K562 (cell line): ENCODE results near the gene PUS10.

Source experiments
- CBFB ChIP-seq: sonication (generic); formaldehyde crosslinking; IDR thresholded peaks from 2 replicates; pipeline ENCODE4 v1.4.0; 2020; ENCODE audit warnings: mild to moderate bottlenecking, missing genetic modification reagents
- CHD7 ChIP-seq: fragments of 200-600 bp; sonication (generic); IDR thresholded peaks from one replicate; pipeline ENCODE4 v1.6.1; 2012; ENCODE audit warnings: mild to moderate bottlenecking, low read depth, low read length, inconsistent platforms
- CREM ChIP-seq: IDR thresholded peaks from 2 replicates; pipeline ENCODE4 v1.6.1; 2014; ENCODE audit warnings: antibody characterized with exemption, low read depth
- CTBP1 ChIP-seq: fragments of 450-650 bp; IDR thresholded peaks from 2 replicates; pipeline ENCODE4 v1.6.1; 2016; ENCODE audit warnings: borderline replicate concordance
- CTCF ChIP-seq, 3 experiments: IDR thresholded peaks in 2 of 3; conservative IDR thresholded peaks in 1 of 3; 2 replicates each; pipeline ENCODE4 v1.5.1; 2011 to 2012; ENCODE audit warnings: low read length in 3 of 3, mild to moderate bottlenecking in 3 of 3, control low read depth in 2 of 3, improper control_type of control experiment in 1 of 3, inconsistent platforms in 1 of 3, low read depth in 1 of 3, mixed read lengths in 1 of 3, moderate library complexity in 1 of 3; ENCODE audit not compliant: insufficient read depth in 2 of 3
- EP300 ChIP-seq: IDR thresholded peaks from 2 replicates; pipeline ENCODE4 v1.6.1; 2012; ENCODE audit warnings: low read length, improper control_type of control experiment
- NFATC3 ChIP-seq: fragments of 450-650 bp; IDR thresholded peaks from 2 replicates; pipeline ENCODE4 v1.6.1; 2017; ENCODE audit warnings: mild to moderate bottlenecking
- NFIC ChIP-seq: fragments of 450-650 bp; IDR thresholded peaks from 2 replicates; pipeline ENCODE4 v1.6.1; 2017; ENCODE audit warnings: mild to moderate bottlenecking, inconsistent platforms
- NFRKB ChIP-seq: fragments of 450-650 bp; IDR thresholded peaks from 2 replicates; pipeline ENCODE4 v1.6.1; 2016; ENCODE audit warnings: low read depth
- RAD21 ChIP-seq, 2 experiments: fragments of 250-450 bp in 1 of 2; fragments of 450-650 bp in 1 of 2; sonication (Bioruptor Pico) in 1 of 2; formaldehyde crosslinking in 1 of 2; IDR thresholded peaks in 1 of 2; conservative IDR thresholded peaks in 1 of 2; 2 replicates each; pipeline versions ENCODE4 v1.4.0 to v1.8.0; 2020 to 2022; ENCODE audit warnings: mild to moderate bottlenecking in 2 of 2, moderate library complexity in 1 of 2
- SIN3A ChIP-seq, 2 experiments: fragments of 150-350 bp in 1 of 2; IDR thresholded peaks; 2 replicates each; pipeline ENCODE4 v1.6.1; 2011 to 2016; ENCODE audit warnings: borderline replicate concordance in 2 of 2, low read depth in 2 of 2, low read length in 2 of 2, mild to moderate bottlenecking in 2 of 2, moderate library complexity in 2 of 2; ENCODE audit not compliant: control insufficient read depth in 1 of 2
- THRAP3 ChIP-seq: fragments of 450-650 bp; IDR thresholded peaks from 2 replicates; pipeline ENCODE4 v1.6.1; 2016; ENCODE audit warnings: mild to moderate bottlenecking, inconsistent platforms, borderline replicate concordance
- ZBTB1 ChIP-seq: sonication (generic); formaldehyde crosslinking; IDR thresholded peaks from 2 replicates; pipeline ENCODE4 v1.8.1; 2023; ENCODE audit warnings: missing genetic modification reagents, low read depth, mild to moderate bottlenecking, borderline replicate concordance
- TF ChIP-seq, protein P1 (sequence below): sonication (generic); formaldehyde crosslinking; IDR thresholded peaks from 2 replicates; pipeline ENCODE4 v1.8.0; 2022; ENCODE audit warnings: mild to moderate bottlenecking, missing genetic modification reagents, borderline replicate concordance

- TF ChIP-seq, protein P1, sequence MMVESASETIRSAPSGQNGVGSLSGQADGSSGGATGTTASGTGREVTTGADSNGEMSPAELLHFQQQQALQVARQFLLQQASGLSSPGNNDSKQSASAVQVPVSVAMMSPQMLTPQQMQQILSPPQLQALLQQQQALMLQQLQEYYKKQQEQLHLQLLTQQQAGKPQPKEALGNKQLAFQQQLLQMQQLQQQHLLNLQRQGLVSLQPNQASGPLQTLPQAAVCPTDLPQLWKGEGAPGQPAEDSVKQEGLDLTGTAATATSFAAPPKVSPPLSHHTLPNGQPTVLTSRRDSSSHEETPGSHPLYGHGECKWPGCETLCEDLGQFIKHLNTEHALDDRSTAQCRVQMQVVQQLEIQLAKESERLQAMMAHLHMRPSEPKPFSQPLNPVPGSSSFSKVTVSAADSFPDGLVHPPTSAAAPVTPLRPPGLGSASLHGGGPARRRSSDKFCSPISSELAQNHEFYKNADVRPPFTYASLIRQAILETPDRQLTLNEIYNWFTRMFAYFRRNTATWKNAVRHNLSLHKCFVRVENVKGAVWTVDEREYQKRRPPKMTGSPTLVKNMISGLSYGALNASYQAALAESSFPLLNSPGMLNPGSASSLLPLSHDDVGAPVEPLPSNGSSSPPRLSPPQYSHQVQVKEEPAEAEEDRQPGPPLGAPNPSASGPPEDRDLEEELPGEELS (CRISPR knock-in tag) = no peak
- TF ChIP-seq CHD7 (no peak), NFATC3 (no peak), ZBTB1 (CRISPR knock-in tag) (no peak), CTCF (IDR thresholded peaks at IDR 0.05 in 2 of 3, conservative IDR thresholded peaks at IDR 0.05 in 1 of 3; ENCODE audit: insufficient read depth in 2 of 3, low read depth in 1 of 3, low read length in 3 of 3) (no peak), CREM (no peak), NFRKB (no peak), NFIC (no peak), CBFB (no peak), SIN3A (IDR thresholded peaks at IDR 0.05; ENCODE audit: borderline replicate concordance in 2 of 2, control insufficient read depth in 1 of 2, low read depth in 2 of 2, low read length in 2 of 2) (no peak), CTBP1 (no peak), THRAP3 (no peak), EP300 (no peak), RAD21 (CRISPR knock-in tag; conservative IDR thresholded peaks at IDR 0.05 in 1 of 2, IDR thresholded peaks at IDR 0.05 in 1 of 2) (no peak)
Measured at GRCh38 chr2:61015976-61016375, 2.1 kb downstream of the PUS10 start.
